ENCODE data around the gene CSMD2. TPM values are rescaled to one million over a fixed set of nuclear protein-coding genes. Genes with fewer than 3 reads are reported as not detected.

Gene CSMD2
- total and polyA plus RNA-seq, 2 of the 4 experiments (the other 2 are of a cell fraction), result under 0.01 to 0.36 TPM

GRCh38 chr1:34166191-34166624 lies 1.2 kb upstream of the CSMD2 start:
- TF ChIP-seq RFX5 (IDR thresholded peaks at IDR 0.05; ENCODE audit: low read depth, low read length), result no peak
- TF ChIP-seq CHD1 (IDR thresholded peaks at IDR 0.05; ENCODE audit: low read depth, low read length), result no peak
- no peak for TF ChIP-seq BHLHE40 (IDR thresholded peaks at IDR 0.05; ENCODE audit: low read depth, low read length)
- no peak for TF ChIP-seq POLR2A (IDR thresholded peaks at IDR 0.05; ENCODE audit: low read depth, low read length)
- no peak for TF ChIP-seq MAFK (IDR thresholded peaks at IDR 0.05; ENCODE audit: low read depth, low read length)
- TF ChIP-seq SMC3 (IDR thresholded peaks at IDR 0.05; ENCODE audit: low read depth, low read length), result no peak
- TF ChIP-seq MAZ (IDR thresholded peaks at IDR 0.05; ENCODE audit: borderline replicate concordance, low read depth, low read length), result no peak
- no peak for TF ChIP-seq NFE2L2 (IDR thresholded peaks at IDR 0.05; ENCODE audit: low read depth, low read length)
- TF ChIP-seq CEBPB (IDR thresholded peaks at IDR 0.05; ENCODE audit: low read depth, low read length), result no peak
- no peak for TF ChIP-seq FOS (IDR thresholded peaks at IDR 0.05; ENCODE audit: low read depth, low read length)
- no peak for TF ChIP-seq CTCF (conservative IDR thresholded peaks at IDR 0.05; ENCODE audit: low read depth, low read length)
- no peak for TF ChIP-seq USF2 (IDR thresholded peaks at IDR 0.05; ENCODE audit: low read depth, low read length)
- no peak for TF ChIP-seq MXI1 (IDR thresholded peaks at IDR 0.05; ENCODE audit: borderline replicate concordance, low read depth, low read length)
- no peak for TF ChIP-seq RAD21 (IDR thresholded peaks at IDR 0.05; ENCODE audit: low read length)
- TF ChIP-seq RCOR1 (IDR thresholded peaks at IDR 0.05; ENCODE audit: insufficient replicate concordance, low read length), result no peak
- no peak for TF ChIP-seq ELK1 (IDR thresholded peaks at IDR 0.05; ENCODE audit: borderline replicate concordance, low read depth, low read length)
- BruUV-seq (replicated peaks), result no TSS peak
- Histone ChIP-seq H2AFZ (replicated peaks; ENCODE audit: low read length, poor library complexity) (no peak overlapping the region), H2AK9ac (replicated peaks; ENCODE audit: low read depth, low read length, poor library complexity) (no peak overlapping the region), H2BK120ac (ENCODE audit: low read depth, low read length) (no peak overlapping the region), H3K56ac (ENCODE audit: extremely low read depth, insufficient read depth, low read length) (no peak overlapping the region), H3K27me3 (ENCODE audit: control insufficient read depth, insufficient read depth, low read length) (peaks cover 15% of the 10 kb centered on the region), H2BK20ac (ENCODE audit: low read depth, low read length) (no peak overlapping the region), H3K79me1 (ENCODE audit: low read depth in 1 of 2, low read length in 2 of 2) (no peaks in the 10 kb centered on the region), H3K4me3 (ENCODE audit: insufficient read depth, low read depth, low read length) (no peak overlapping the region), H3K9me1 (ENCODE audit: insufficient read depth, low read length) (no peaks in the 10 kb centered on the region), H3K27ac (ENCODE audit: insufficient read depth, low read length) (no peak overlapping the region), H4K91ac (ENCODE audit: insufficient read depth, low read depth, low read length) (no peak overlapping the region), H3K9ac (ENCODE audit: low read depth, low read length) (no peak overlapping the region), H2BK15ac (ENCODE audit: low read depth, low read length) (no peak overlapping the region), H2AK5ac (ENCODE audit: low read depth, low read length) (no peak overlapping the region), H3K4me1 (ENCODE audit: control insufficient read depth, insufficient read depth, low read length) (no peaks in the 10 kb centered on the region; the same call in 1 of the 2 replicates), H3K23ac (ENCODE audit: low read depth, low read length) (no peak overlapping the region), H4K8ac (ENCODE audit: low read depth in 2 of 2, low read length in 2 of 2) (no peak overlapping the region), H3K4ac (ENCODE audit: low read depth, low read length) (no peak overlapping the region), H3K9me3 (ENCODE audit: control insufficient read depth, insufficient read depth, low read length) (no peaks in the 10 kb centered on the region), H3K4me2 (ENCODE audit: low read depth, low read length) (no peak overlapping the region), H3K14ac (replicated peaks; ENCODE audit: low read depth, low read length) (no peak overlapping the region), H3K18ac (ENCODE audit: low read depth, low read length) (no peak overlapping the region), H4K20me1 (ENCODE audit: insufficient read depth, low read length) (no peaks in the 10 kb centered on the region), H3K36me3 (ENCODE audit: control insufficient read depth, insufficient read depth, low read length) (no peaks in the 10 kb centered on the region), H4K5ac (ENCODE audit: low read depth, low read length) (no peak overlapping the region), H2BK5ac (ENCODE audit: low read depth, low read length, poor library complexity, severe bottlenecking) (no peak overlapping the region)
- DNase-seq (no peak), ATAC-seq (ENCODE audit: low read depth) (no peak)
- 20% methylated on average over 2 of the region's 27 CpGs; no CpG with 5 or more reads in 1 of the 2 experiments for WGBS, 2 experiments (ENCODE audit: extremely low coverage in 2 of 2, insufficient read length in 1 of 2)
- intact Hi-C loops (cut with micrococcal nuclease), result no loop called here
- dilution Hi-C loops (cut with HindIII; ENCODE audit: low sequenced_read_pairs, unreplicated experiment), result no loop called here
- in situ Hi-C loops (cut with MboI; ENCODE audit: low sequenced_read_pairs), result no loop called here
- ChIA-PET POLR2A (ENCODE audit: unreplicated experiment) (no interaction called here), CTCF (no interaction called here)
